HepG2 (cell line): ENCODE results near the gene TH. TPM values are rescaled to one million over a fixed set of nuclear protein-coding genes. Genes with fewer than 3 reads are reported as not detected.

Source experiments
- CENPT ChIP-seq: sonication (generic); formaldehyde crosslinking; IDR thresholded peaks from 2 replicates; pipeline ENCODE4 v1.8.0; 2022; ENCODE audit warnings: low read depth, mild to moderate bottlenecking, moderate library complexity, missing genetic modification reagents
- CHD2 ChIP-seq: IDR thresholded peaks from 2 replicates; pipeline ENCODE4 v1.6.1; 2011; ENCODE audit warnings: low read depth, low read length, improper control_type of control experiment
- FOSL2 ChIP-seq: sonication (generic); formaldehyde crosslinking; IDR thresholded peaks from 2 replicates; pipeline ENCODE4 v1.4.0; 2020; ENCODE audit warnings: missing genetic modification reagents
- GATAD1 ChIP-seq: IDR thresholded peaks from 2 replicates; pipeline ENCODE4 v1.6.1; 2016; ENCODE audit warnings: missing genetic modification reagents, missing compliant biosample characterization
- GLMP ChIP-seq: sonication (generic); formaldehyde crosslinking; IDR thresholded peaks from 2 replicates; pipeline ENCODE4 v1.9.0; 2021; ENCODE audit warnings: missing genetic modification reagents, mild to moderate bottlenecking, borderline replicate concordance
- HDAC2 ChIP-seq: sonication (generic); formaldehyde crosslinking; IDR thresholded peaks from 2 replicates; pipeline ENCODE4 v1.4.0; 2020; ENCODE audit warnings: missing genetic modification reagents
- HIC2 ChIP-seq: sonication (generic); formaldehyde crosslinking; IDR thresholded peaks from 2 replicates; pipeline ENCODE4 v1.9.0; 2022; ENCODE audit warnings: low read depth, missing genetic modification reagents
- KDM1A ChIP-seq: IDR thresholded peaks from 2 replicates; pipeline ENCODE4 v1.6.1; 2016; ENCODE audit warnings: missing compliant biosample characterization
- MAZ ChIP-seq, 2 experiments: sonication (generic) in 1 of 2; formaldehyde crosslinking in 1 of 2; IDR thresholded peaks; 2 replicates each; pipeline versions ENCODE4 v1.5.0 to v1.6.1; 2012 to 2020; ENCODE audit warnings: low read depth in 2 of 2, mild to moderate bottlenecking in 2 of 2, borderline replicate concordance in 1 of 2, improper control_type of control experiment in 1 of 2, low read length in 1 of 2, missing genetic modification reagents in 1 of 2, moderate library complexity in 1 of 2
- MEF2D ChIP-seq: sonication (generic); formaldehyde crosslinking; IDR thresholded peaks from 2 replicates; pipeline ENCODE4 v1.5.1; 2020; ENCODE audit warnings: mild to moderate bottlenecking, missing genetic modification reagents
- MIER2 ChIP-seq: IDR thresholded peaks from 2 replicates; pipeline ENCODE4 v1.6.1; 2016; ENCODE audit warnings: missing biosample characterization, missing genetic modification reagents
- PAF1 ChIP-seq: IDR thresholded peaks from 2 replicates; pipeline ENCODE4 v1.6.1; 2016; ENCODE audit warnings: missing genetic modification reagents, missing compliant biosample characterization
- POGZ ChIP-seq: sonication (generic); formaldehyde crosslinking; IDR thresholded peaks from 2 replicates; pipeline ENCODE4 v1.4.0; 2020; ENCODE audit warnings: mild to moderate bottlenecking, missing genetic modification reagents
- RERE ChIP-seq: IDR thresholded peaks from 2 replicates; pipeline ENCODE4 v1.6.1; 2016; ENCODE audit warnings: low read depth, missing genetic modification reagents, missing compliant biosample characterization
- SIX4 ChIP-seq: sonication (generic); formaldehyde crosslinking; IDR thresholded peaks from 2 replicates; pipeline ENCODE4 v1.4.0; 2020; ENCODE audit warnings: missing genetic modification reagents
- SNRNP70 ChIP-seq: fragments of 200-400 bp; formaldehyde crosslinking; IDR thresholded peaks from 2 replicates; pipeline ENCODE4 v1.6.1; 2017; ENCODE audit warnings: mild to moderate bottlenecking, low read depth, low read length, moderate library complexity
- SP2 ChIP-seq: sonication (generic); formaldehyde crosslinking; IDR thresholded peaks from 2 replicates; pipeline ENCODE4 v1.5.1; 2020; ENCODE audit warnings: mild to moderate bottlenecking, missing genetic modification reagents
- SYNCRIP ChIP-seq: fragments of 200-400 bp; formaldehyde crosslinking; IDR thresholded peaks from 2 replicates; pipeline ENCODE4 v1.6.1; 2018; ENCODE audit warnings: mild to moderate bottlenecking, low read depth, low read length; ENCODE audit not compliant: insufficient read depth
- ZNF709 ChIP-seq: sonication (generic); formaldehyde crosslinking; IDR thresholded peaks from 2 replicates; pipeline ENCODE4 v1.5.0; 2020; ENCODE audit warnings: mild to moderate bottlenecking, missing genetic modification reagents
- ZNF781 ChIP-seq: sonication (generic); formaldehyde crosslinking; IDR thresholded peaks from 2 replicates; pipeline ENCODE4 v1.5.1; 2020; ENCODE audit warnings: borderline replicate concordance, mild to moderate bottlenecking, missing genetic modification reagents; ENCODE audit errors: not compliant biosample characterization
- polyA plus RNA-seq, 8 experiments: library from polyadenylated mRNA; depleted of rRNA in 3 of 8; stranded (reverse) in 7 of 8; unstranded in 1 of 8; fragments of >200 nt; fragmentation: Illumina TruSeq in 4 of 8; extraction: Trizol in 4 of 8; gene quantifications; 2 replicates each; pipeline versions ENCODE4 v1.2.1 to v1.2.3, GENCODE V29; 2011 to 2016; ENCODE audit warnings: low read depth in 4 of 8, missing spikeins in 1 of 8, mixed read lengths in 1 of 8; ENCODE audit not compliant: insufficient read depth in 1 of 8
- total RNA-seq, 5 experiments: library from RNA; depleted of rRNA; stranded (reverse); fragments of >200 nt; fragmentation: Illumina TruSeq; extraction: Trizol; gene quantifications; 2 replicates each; pipeline ENCODE4 v1.2.3, GENCODE V29; 2016; ENCODE audit warnings: low read depth in 1 of 5

TH gene
- total and polyA plus RNA-seq, 2 of the 13 experiments (the other 11 are each of a cell fraction or from before 2014, with no cell fraction given) = 0.36 TPM; not detected in 1

- TF ChIP-seq CENPT = peak; percentile 95
- peak; percentile 83 for TF ChIP-seq MEF2D (CRISPR knock-in tag)
- no peak for TF ChIP-seq KDM1A (CRISPR knock-in tag)
- TF ChIP-seq SNRNP70 = no peak
- no peak for TF ChIP-seq RERE
- no peak for TF ChIP-seq GATAD1
- TF ChIP-seq FOSL2 (CRISPR knock-in tag) = no peak
- no peak for TF ChIP-seq MAZ (IDR thresholded peaks at IDR 0.05; ENCODE audit: borderline replicate concordance, low read depth, low read length)
- peak; percentile 50 for TF ChIP-seq MAZ (CRISPR knock-in tag; IDR thresholded peaks at IDR 0.05; ENCODE audit: low read depth)
- no peak for TF ChIP-seq ZNF781 (CRISPR knock-in tag)
- TF ChIP-seq SP2 = peak; percentile 46; the same call in 1 of the 2 replicates
- TF ChIP-seq GLMP (CRISPR knock-in tag) = no peak
- 0 out of 2 replicates have a peak, but pooled peaks have one; percentile 41 for TF ChIP-seq POGZ
- peak; percentile 93 for TF ChIP-seq PAF1
- TF ChIP-seq HDAC2 (CRISPR knock-in tag) = no peak
- no peak for TF ChIP-seq SIX4
- TF ChIP-seq HIC2 = peak; percentile 50; the same call in 1 of the 2 replicates
- no peak for TF ChIP-seq CHD2
- TF ChIP-seq ZNF709 = 0 out of 2 replicates have a peak, but pooled peaks have one; percentile 31
- no peak for TF ChIP-seq SYNCRIP
- no peak for TF ChIP-seq MIER2 (CRISPR knock-in tag)
Measured at GRCh38 chr11:2131371-2132236, 40.0 kb downstream of the TH start (continued).
